Endothelial cell (in vitro differentiated cells): ENCODE data around the gene MAD1L1. TPM values are rescaled to one million over a fixed set of nuclear protein-coding genes. Genes with fewer than 3 reads are reported as not detected.

Experiments
- DNase-seq: peaks from one replicate; pipeline ENCODE4 v3.0.0; 2021; ENCODE audit warnings: low spot score
- H3K27ac Mint-ChIP-seq: one replicate; pipeline ENCODE4 v1.8.0; 2021; ENCODE audit warnings: mixed read lengths, inconsistent platforms; ENCODE audit not compliant: unreplicated experiment
- H3K27me3 Mint-ChIP-seq: one replicate; pipeline ENCODE4 v1.8.0; 2021; ENCODE audit warnings: mild to moderate bottlenecking, moderate library complexity, mixed read lengths, inconsistent platforms; ENCODE audit not compliant: unreplicated experiment
- H3K36me3 Mint-ChIP-seq: one replicate; pipeline ENCODE4 v1.8.0; 2021; ENCODE audit warnings: mild to moderate bottlenecking, low read depth, mixed read lengths, inconsistent platforms; ENCODE audit not compliant: unreplicated experiment
- H3K4me1 Mint-ChIP-seq: one replicate; pipeline ENCODE4 v1.8.0; 2021; ENCODE audit warnings: mild to moderate bottlenecking, mixed read lengths, inconsistent platforms; ENCODE audit not compliant: unreplicated experiment
- H3K4me3 Mint-ChIP-seq: one replicate; pipeline ENCODE4 v1.8.0; 2021; ENCODE audit warnings: mild to moderate bottlenecking, mixed read lengths, inconsistent platforms; ENCODE audit not compliant: unreplicated experiment
- H3K9me3 Mint-ChIP-seq: one replicate; pipeline ENCODE4 v1.8.0; 2021; ENCODE audit warnings: mixed read lengths, inconsistent platforms; ENCODE audit not compliant: unreplicated experiment
- CTCF ChIP-seq: fragments of 200-600 bp; sonication (generic); IDR thresholded peaks from one replicate; pipeline ENCODE4 v1.5.0; 2021; ENCODE audit warnings: antibody characterized with exemption; ENCODE audit not compliant: unreplicated experiment
- total RNA-seq: library from RNA; stranded (reverse); fragmentation: NEBNext Ultra II Directional; extraction: Animal tissue kit (Norgen Biotek cat#: 25700); gene quantifications from one replicate; pipeline ENCODE4 v1.2.1, GENCODE V29; 2021; ENCODE audit not compliant: unreplicated experiment

The MAD1L1 gene
- total RNA-seq, 1 donor from 2014 or later: 43.3 TPM

GRCh38 chr7:2211926-2212325, 20.8 kb downstream of the MAD1L1 start:
- Mint-ChIP-seq H3K4me3 (no peak overlapping the region), H3K36me3 (peaks cover 52% of the 10 kb centered on the region), H3K27ac (no peak overlapping the region), H3K27me3 (peaks cover 7% of the 10 kb centered on the region), H3K9me3 (no peaks in the 10 kb centered on the region), H3K4me1 (no peaks in the 10 kb centered on the region)
- TF ChIP-seq CTCF: no peak
- no peak for DNase-seq

GRCh38 chr7:2211259-2211880, 21.4 kb downstream of the MAD1L1 start:
- Mint-ChIP-seq H3K4me1 (no peaks in the 10 kb centered on the region), H3K4me3 (no peak overlapping the region), H3K27me3 (peaks cover 7% of the 10 kb centered on the region), H3K27ac (no peak overlapping the region), H3K9me3 (no peaks in the 10 kb centered on the region), H3K36me3 (peaks cover 50% of the 10 kb centered on the region)
- DNase-seq: no peak
- no peak for TF ChIP-seq CTCF

- H3K4me1 Mint-ChIP-seq: no peaks in the 10 kb centered on the region
- H3K27ac Mint-ChIP-seq: no peak overlapping the region
- TF ChIP-seq CTCF: no peak
- no peaks in the 10 kb centered on the region for H3K9me3 Mint-ChIP-seq
- H3K4me3 Mint-ChIP-seq: no peak overlapping the region
- DNase-seq: no peak
- H3K36me3 Mint-ChIP-seq: peaks cover 45% of the 10 kb centered on the region
- H3K27me3 Mint-ChIP-seq: peaks cover 7% of the 10 kb centered on the region
Measured at GRCh38 chr7:2210551-2211258, 22.0 kb downstream of the MAD1L1 start.

- Mint-ChIP-seq H3K36me3 (peaks cover 39% of the 10 kb centered on the region), H3K27ac (no peak overlapping the region), H3K4me1 (no peaks in the 10 kb centered on the region), H3K9me3 (no peaks in the 10 kb centered on the region), H3K27me3 (peaks cover 7% of the 10 kb centered on the region), H3K4me3 (no peak overlapping the region)
- TF ChIP-seq CTCF: no peak
- DNase-seq: no peak
Measured at GRCh38 chr7:2209961-2210323, 22.8 kb downstream of the MAD1L1 start.

- no peaks in the 10 kb centered on the region for H3K9me3 Mint-ChIP-seq
- TF ChIP-seq CTCF: peak; percentile 53
- H3K27ac Mint-ChIP-seq: no peak overlapping the region
- DNase-seq: peak; percentile 78
- H3K4me3 Mint-ChIP-seq: no peak overlapping the region
- peaks cover 41% of the 10 kb centered on the region for H3K36me3 Mint-ChIP-seq
- no peaks in the 10 kb centered on the region for H3K4me1 Mint-ChIP-seq
- H3K27me3 Mint-ChIP-seq: peaks cover 7% of the 10 kb centered on the region
Measured at GRCh38 chr7:2209146-2209960, 23.4 kb downstream of the MAD1L1 start.
